ENCODE results near the gene CAMKK1.

The CAMKK1 gene

GRCh38 chr17:3929181-3929580, 36.3 kb upstream of the CAMKK1 start:
- DNase-seq (ENCODE audit: insufficient read length, low spot score) (no peak), FAIRE-seq (no peak)
- TF ChIP-seq CTCF (IDR thresholded peaks at IDR 0.05; ENCODE audit: insufficient read depth, missing control alignments), result no peak

GRCh38 chr17:3928406-3928805, 35.6 kb upstream of the CAMKK1 start:
- no peak for DNase-seq (ENCODE audit: insufficient read length, low spot score)
- TF ChIP-seq CTCF (IDR thresholded peaks at IDR 0.05; ENCODE audit: insufficient read depth, missing control alignments), result no peak

DNA sequence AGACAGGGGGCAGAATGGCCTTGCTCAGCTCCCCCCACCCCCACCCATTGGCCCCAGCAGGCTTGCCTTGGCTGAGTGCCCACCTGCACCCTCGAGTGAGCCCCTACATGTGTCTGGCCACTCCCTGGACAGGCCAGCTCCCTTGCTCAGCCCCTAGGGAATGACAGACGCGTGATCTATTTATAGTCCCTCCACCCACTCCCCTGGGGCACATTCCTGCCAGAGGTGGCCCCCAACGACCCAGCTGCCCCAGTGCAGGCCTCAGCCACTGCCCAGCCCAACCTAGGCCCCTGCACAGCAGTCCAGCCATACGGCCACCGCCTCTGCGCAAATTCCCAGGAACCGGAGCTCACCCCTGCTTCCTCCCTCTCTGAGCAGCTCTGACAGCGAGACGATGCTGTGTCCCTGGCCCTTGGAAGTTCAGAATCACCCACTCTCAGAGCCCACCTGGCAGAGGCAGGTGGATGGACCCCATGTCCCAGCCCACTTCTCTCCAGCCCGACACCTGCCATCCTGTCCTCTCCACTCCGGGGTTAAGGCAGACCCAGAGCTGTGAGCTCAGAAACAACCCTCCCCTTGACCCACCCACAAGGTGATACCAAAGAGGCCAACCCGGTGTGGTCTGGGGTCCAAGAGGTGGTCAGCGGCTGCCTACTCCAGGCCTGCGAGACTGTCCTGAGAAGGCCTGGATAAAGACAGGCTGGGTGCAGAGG, 34.9 kb upstream of the CAMKK1 start:
- FAIRE-seq, result no peak
- no peak for DNase-seq (ENCODE audit: insufficient read length, low spot score)
- TF ChIP-seq CTCF (IDR thresholded peaks at IDR 0.05; ENCODE audit: insufficient read depth, missing control alignments), result no peak

More at GRCh38 chr17:3928406-3928805, 35.6 kb upstream of the CAMKK1 start:
- FAIRE-seq, result no peak

DNA sequence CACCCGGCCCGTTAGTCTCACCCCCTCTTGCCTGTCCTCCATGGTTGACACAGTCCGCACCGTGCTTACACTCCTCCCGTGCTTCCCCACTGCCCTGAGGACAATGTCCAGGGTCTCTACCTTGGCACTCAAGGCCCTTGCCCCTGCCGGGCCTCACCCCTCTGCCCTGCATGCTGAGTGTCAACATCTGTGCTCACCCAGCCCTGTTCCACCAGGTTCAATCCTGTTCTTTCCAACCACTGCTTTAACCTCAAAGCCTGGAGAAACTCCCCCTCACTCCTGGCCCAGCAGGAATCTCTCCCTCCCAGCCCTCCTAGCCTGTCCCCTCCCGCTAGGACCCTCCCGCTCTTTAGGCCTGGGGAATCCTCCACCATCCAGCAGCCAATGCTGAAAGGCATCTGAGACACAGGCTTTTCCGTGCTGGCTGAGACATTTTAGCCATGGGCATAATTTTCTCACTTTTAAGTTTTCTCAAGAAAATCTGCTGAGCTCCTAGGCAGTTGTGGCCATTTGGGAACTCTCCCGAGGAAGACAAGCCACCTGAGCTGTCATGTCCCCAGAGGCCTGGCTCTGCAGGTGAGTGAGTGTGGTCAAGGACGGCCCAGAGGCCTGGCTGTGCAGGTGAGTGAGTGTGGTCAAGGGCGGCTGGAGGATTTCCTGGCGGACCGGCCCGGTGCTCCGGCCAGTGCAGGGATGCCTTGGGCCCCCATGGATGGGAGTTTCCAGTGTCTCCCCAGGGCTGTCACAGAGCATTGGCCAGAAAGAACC, 34.2 kb upstream of the CAMKK1 start:
- no peak for TF ChIP-seq CTCF (IDR thresholded peaks at IDR 0.05; ENCODE audit: insufficient read depth, missing control alignments)
- no peak for FAIRE-seq
- DNase-seq (ENCODE audit: insufficient read length, low spot score), result no peak

- DNase-seq (ENCODE audit: insufficient read length, low spot score) (no peak), FAIRE-seq (no peak)
- no peak for TF ChIP-seq CTCF (IDR thresholded peaks at IDR 0.05; ENCODE audit: insufficient read depth, missing control alignments)
Observed at GRCh38 chr17:3925684-3926485, 33.0 kb upstream of the CAMKK1 start.

- FAIRE-seq, result no peak
Observed at GRCh38 chr17:3924512-3925350, 31.9 kb upstream of the CAMKK1 start.

More at GRCh38 chr17:3924512-3925350, 31.9 kb upstream of the CAMKK1 start:
- DNase-seq (ENCODE audit: insufficient read length, low spot score), result no peak
- TF ChIP-seq CTCF (IDR thresholded peaks at IDR 0.05; ENCODE audit: insufficient read depth, missing control alignments), result no peak
